Omental fat pad (tissue), 4 donors: ENCODE measurements around the gene VIM. TPM values are rescaled to one million over a fixed set of nuclear protein-coding genes. Genes with fewer than 3 reads are reported as not detected.

ENCODE experiments used
- ATAC-seq: fragments of 150-250 bp; one replicate; pipeline ENCODE4 v1.9.1; 2016; ENCODE audit warnings: mild to moderate bottlenecking, moderate library complexity; ENCODE audit not compliant: low FRiP score
- DNase-seq: peaks from one replicate; pipeline ENCODE4 v3.0.0-alpha.2; 2019; ENCODE audit warnings: low spot score
- CTCF ChIP-seq, 3 donors: fragments of 450-650 bp; IDR thresholded peaks; one replicate each; pipeline ENCODE4 v1.5.1; 2016 to 2017; ENCODE audit warnings: antibody characterized with exemption in 3 of 3, mild to moderate bottlenecking in 3 of 3, moderate library complexity in 2 of 3
- total RNA-seq, 4 donors: library from RNA; depleted of rRNA; stranded (reverse); fragments of >200 nt; gene quantifications; one replicate each; pipeline ENCODE4 v1.1.0, GENCODE V29; 2016

Gene VIM
- total RNA-seq, 4 donors from 2014 or later: 3,307 to 6,426 (median 5,180) TPM

GRCh38 chr10:17229967-17230682 is 2.1 kb downstream of the VIM start:
- peak; percentile 57 for DNase-seq
- no peak for TF ChIP-seq CTCF (IDR thresholded peaks at IDR 0.05)
- ATAC-seq: peak; percentile 12

- TF ChIP-seq CTCF (IDR thresholded peaks at IDR 0.05): no peak
- DNase-seq (no peak), ATAC-seq (no peak)
Measured at GRCh38 chr10:17231788-17232187, 3.7 kb downstream of the VIM start.

- ATAC-seq (no peak), DNase-seq (no peak)
- no peak for TF ChIP-seq CTCF (IDR thresholded peaks at IDR 0.05)
Measured at GRCh38 chr10:17232276-17232960, 4.4 kb downstream of the VIM start.

- DNase-seq (no peak), ATAC-seq (no peak)
- TF ChIP-seq CTCF (IDR thresholded peaks at IDR 0.05): no peak
Measured at GRCh38 chr10:17233286-17233991, 5.4 kb downstream of the VIM start.

GRCh38 chr10:17234431-17234945 is 6.4 kb downstream of the VIM start:
- no peak for DNase-seq
- ATAC-seq: no peak
- TF ChIP-seq CTCF (IDR thresholded peaks at IDR 0.05): no peak

GRCh38 chr10:17235136-17235535 is 7.1 kb downstream of the VIM start:
- DNase-seq: no peak
- no peak for ATAC-seq
- TF ChIP-seq CTCF (IDR thresholded peaks at IDR 0.05): no peak
